Activated CD8-positive, alpha-beta memory T cell treated with anti-CD3 and anti-CD28 coated beads for 24 hours (primary cell): ENCODE data around the gene PDCD11.
A peak's percentile ranks its signal among the peaks of the same experiment; 100 is the strongest.
"Not testable (repeated sequence)": the region's sequence is repeated elsewhere in the genome, so short reads cannot be mapped to it uniquely, and the experiment has no call there.

ENCODE experiments used
- DNase-seq: peaks from one replicate; pipeline ENCODE4 v3.0.0-alpha.2; 2020

Gene PDCD11

DNA sequence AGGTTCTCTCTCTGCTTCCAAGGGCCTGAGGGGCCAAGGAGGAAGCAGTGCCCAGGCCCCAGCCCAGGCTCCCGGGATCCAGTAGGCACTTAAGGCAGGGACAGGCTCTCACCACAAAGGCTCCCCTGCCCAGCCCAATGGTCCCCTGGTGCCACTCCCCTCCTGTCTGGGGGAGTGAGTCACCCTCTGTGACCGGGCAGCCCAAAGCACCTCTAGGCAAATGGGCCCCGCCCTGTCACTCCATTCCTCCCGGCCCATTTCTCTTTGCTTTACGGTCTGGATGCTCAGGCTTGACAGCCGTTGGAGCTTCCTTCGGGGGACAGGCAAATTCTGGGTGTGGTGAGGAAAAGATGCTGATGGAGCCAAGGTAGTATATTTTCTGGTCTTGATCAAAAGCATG is 82.7 kb downstream of the PDCD11 start, which contains the start of gene CALHM3:
Gene CALHM3, minus strand, starts transcription at position 106 of the 400 bp plus-strand sequence. CDS start 208 bp downstream, outside the sequence.
- no peak for DNase-seq

DNA sequence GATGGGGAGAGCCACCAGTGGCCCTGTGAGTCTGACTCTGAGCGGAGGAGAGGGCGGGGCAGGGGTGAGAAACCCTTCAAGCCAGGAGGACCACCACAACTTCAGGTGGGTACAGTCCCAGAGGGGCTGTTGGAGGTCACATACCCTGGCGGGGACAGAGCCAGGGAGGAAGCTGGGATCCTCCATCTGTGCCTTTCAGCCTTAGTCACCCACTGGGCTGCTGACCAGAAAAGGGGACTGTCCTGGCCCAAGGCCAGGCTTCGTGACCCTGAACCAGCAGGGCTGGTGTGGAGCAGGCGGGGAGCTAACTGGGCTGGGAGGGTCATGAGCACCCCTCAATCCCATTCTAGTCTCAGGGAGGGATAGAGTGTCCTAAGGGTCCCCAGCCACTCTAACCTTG is 84.1 kb downstream of the PDCD11 start:
- no peak for DNase-seq

DNA sequence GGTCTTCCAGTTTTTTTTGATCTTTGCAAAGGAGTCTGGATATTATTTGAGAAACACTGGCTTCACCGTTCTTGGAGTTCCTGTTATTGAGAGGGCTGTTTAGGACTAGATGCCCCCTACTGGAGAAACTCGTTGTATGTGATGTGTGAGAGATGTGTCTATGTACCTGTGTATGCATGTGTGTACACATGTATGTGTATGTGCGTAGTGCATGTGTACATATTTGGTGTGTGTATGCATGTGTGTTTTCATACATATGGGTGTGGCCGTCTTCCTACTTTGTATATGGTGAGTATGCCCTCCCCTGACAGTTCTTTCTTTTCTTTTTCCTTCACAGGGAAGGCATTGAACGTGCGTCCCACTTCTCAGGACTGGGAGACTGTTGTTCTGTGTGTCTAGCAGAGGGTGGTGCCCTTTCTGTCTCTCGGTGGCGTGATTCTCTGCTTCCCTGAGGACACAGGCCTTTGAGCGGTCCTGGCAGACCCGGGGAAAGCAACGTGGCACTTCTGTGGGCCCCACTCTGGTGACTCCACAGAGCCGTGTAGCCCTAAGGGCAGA is 85.6 kb downstream of the PDCD11 start:
- no peak for DNase-seq

- DNase-seq, result not testable (repeated sequence)
Measured at GRCh38 chr10:103486635-103487409, 90.4 kb downstream of the PDCD11 start.

DNA sequence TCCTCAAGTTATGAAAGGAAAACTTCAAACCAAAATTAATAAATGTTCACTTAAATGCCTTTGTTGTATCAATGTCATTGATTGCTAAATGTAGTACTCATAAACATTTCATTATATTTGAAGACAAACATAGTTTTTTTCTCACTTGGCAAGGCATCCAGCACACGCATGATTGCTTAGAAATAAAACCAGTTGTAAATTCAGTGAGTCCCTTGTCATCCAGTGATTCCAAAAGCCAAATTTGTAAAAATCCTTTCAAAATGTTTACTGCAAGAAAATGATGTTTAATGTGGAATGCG is 90.9 kb downstream of the PDCD11 start:
- DNase-seq, result no peak

GRCh38 chr10:103490986-103491314 is 94.5 kb downstream of the PDCD11 start:
- no peak for DNase-seq

- no peak for DNase-seq
Measured at GRCh38 chr10:103491729-103492364, 95.4 kb downstream of the PDCD11 start.

- DNase-seq, result no peak
Measured at GRCh38 chr10:103492655-103493261, 96.3 kb downstream of the PDCD11 start.

DNA sequence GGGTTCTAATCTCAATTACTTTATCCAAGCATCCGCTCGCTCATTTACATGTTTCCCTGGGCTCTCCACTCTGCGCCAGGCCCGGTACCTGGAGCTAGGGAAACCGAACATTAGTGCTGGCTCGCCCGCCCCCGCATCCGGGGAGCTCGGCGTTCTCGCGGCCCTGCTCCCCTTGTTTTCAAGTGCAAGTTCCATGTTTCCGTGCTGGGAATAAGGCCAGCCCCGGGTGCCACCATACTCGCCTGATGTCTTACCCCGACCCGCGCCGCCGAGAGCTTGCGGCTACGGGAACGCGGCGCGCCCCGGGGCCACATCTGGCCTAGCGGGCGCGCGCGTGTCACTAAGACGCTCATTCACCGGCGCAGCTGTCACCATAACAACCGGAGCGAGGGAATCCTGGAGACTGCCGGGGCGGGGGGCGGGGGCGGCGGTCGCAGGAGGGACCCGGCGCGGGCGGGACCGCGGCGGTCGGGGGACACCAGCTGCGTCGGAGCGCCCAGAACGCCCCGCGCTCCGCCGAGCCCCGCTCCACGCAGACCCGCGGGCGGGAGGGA is 97.0 kb downstream of the PDCD11 start, which contains the start of gene NEURL1:
Gene NEURL1, plus strand, starts transcription at position 344 of the 554 bp plus-strand sequence. CDS start 683 bp downstream, outside the sequence.
- DNase-seq, result peak; percentile 68

GRCh38 chr10:103493916-103494877 is 97.8 kb downstream of the PDCD11 start:
- peak; percentile 70 for DNase-seq

- no peak for DNase-seq
Measured at GRCh38 chr10:103495321-103495720, 98.9 kb downstream of the PDCD11 start.
